Dedifferentiated amniotic fluid mesenchymal stem cell (primary cell): ENCODE data around the gene NLRP7.
"Not testable (repeated sequence)": the region's sequence is repeated elsewhere in the genome, so short reads cannot be mapped to it uniquely, and the experiment has no call there.

ENCODE experiments used
- DNase-seq: peaks from one replicate; pipeline ENCODE4 v3.0.0-alpha.2; 2016; ENCODE audit errors: extremely low spot score

Gene NLRP7

GRCh38 chr19:54947381-54947780, at the start of gene NLRP7:
Gene NLRP7 (minus strand): TSS chr19:54947530.
- no peak for DNase-seq

- DNase-seq: no peak
These were observed 48.2 kb upstream of the NLRP7 start for GRCh38 chr19:54995561-54995960.

- not testable (repeated sequence) for DNase-seq
These were observed 42.2 kb upstream of the NLRP7 start for GRCh38 chr19:54989531-54989930.

GRCh38 chr19:54982562-54982961, 35.2 kb upstream of the NLRP7 start:
- not testable (repeated sequence) for DNase-seq

GRCh38 chr19:54973229-54974090, 26.1 kb upstream of the NLRP7 start:
- not testable (repeated sequence) for DNase-seq

- not testable (repeated sequence) for DNase-seq
These were observed 24.1 kb upstream of the NLRP7 start for GRCh38 chr19:54971446-54971845.

GRCh38 chr19:54969647-54970046, 22.3 kb upstream of the NLRP7 start:
- DNase-seq: no peak

- DNase-seq: no peak
These were observed 20.3 kb upstream of the NLRP7 start for GRCh38 chr19:54967611-54968010.

- not testable (repeated sequence) for DNase-seq
These were observed 17.7 kb upstream of the NLRP7 start for GRCh38 chr19:54965055-54965454.

- no peak for DNase-seq
These were observed 12.5 kb upstream of the NLRP7 start for GRCh38 chr19:54959840-54960239.

- no peak for DNase-seq
These were observed 8.0 kb upstream of the NLRP7 start for GRCh38 chr19:54955376-54955775.

- DNase-seq: not testable (repeated sequence)
These were observed 6.0 kb upstream of the NLRP7 start for GRCh38 chr19:54953345-54953713.

GRCh38 chr19:54952591-54953344, 5.4 kb upstream of the NLRP7 start:
- no peak for DNase-seq

GRCh38 chr19:54950580-54950979, 3.2 kb upstream of the NLRP7 start:
- DNase-seq: not testable (repeated sequence)

- DNase-seq: no peak
These were observed 2.1 kb upstream of the NLRP7 start for GRCh38 chr19:54949412-54949811.

GRCh38 chr19:54943772-54944361, 3.5 kb downstream of the NLRP7 start:
- DNase-seq: not testable (repeated sequence)

GRCh38 chr19:54939538-54939937, 7.8 kb downstream of the NLRP7 start:
- DNase-seq: not testable (repeated sequence)

- no peak for DNase-seq
These were observed 8.4 kb downstream of the NLRP7 start for GRCh38 chr19:54938906-54939305.

GRCh38 chr19:54937926-54938325, 9.4 kb downstream of the NLRP7 start:
- no peak for DNase-seq

GRCh38 chr19:54928299-54928698, 19.0 kb downstream of the NLRP7 start:
- DNase-seq: no peak

GRCh38 chr19:54923276-54923675, 24.1 kb downstream of the NLRP7 start:
- no peak for DNase-seq

GRCh38 chr19:54921082-54921481, 26.2 kb downstream of the NLRP7 start:
- no peak for DNase-seq
